ENCODE data around the gene SLC9A9. TPM values are rescaled to one million over a fixed set of nuclear protein-coding genes. Genes with fewer than 3 reads are reported as not detected.

The SLC9A9 gene
- polyA plus RNA-seq, 1 experiment = 2.4 TPM

- TF ChIP-seq, protein P1, sequence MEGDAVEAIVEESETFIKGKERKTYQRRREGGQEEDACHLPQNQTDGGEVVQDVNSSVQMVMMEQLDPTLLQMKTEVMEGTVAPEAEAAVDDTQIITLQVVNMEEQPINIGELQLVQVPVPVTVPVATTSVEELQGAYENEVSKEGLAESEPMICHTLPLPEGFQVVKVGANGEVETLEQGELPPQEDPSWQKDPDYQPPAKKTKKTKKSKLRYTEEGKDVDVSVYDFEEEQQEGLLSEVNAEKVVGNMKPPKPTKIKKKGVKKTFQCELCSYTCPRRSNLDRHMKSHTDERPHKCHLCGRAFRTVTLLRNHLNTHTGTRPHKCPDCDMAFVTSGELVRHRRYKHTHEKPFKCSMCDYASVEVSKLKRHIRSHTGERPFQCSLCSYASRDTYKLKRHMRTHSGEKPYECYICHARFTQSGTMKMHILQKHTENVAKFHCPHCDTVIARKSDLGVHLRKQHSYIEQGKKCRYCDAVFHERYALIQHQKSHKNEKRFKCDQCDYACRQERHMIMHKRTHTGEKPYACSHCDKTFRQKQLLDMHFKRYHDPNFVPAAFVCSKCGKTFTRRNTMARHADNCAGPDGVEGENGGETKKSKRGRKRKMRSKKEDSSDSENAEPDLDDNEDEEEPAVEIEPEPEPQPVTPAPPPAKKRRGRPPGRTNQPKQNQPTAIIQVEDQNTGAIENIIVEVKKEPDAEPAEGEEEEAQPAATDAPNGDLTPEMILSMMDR (IDR thresholded peaks at IDR 0.05; ENCODE audit: insufficient read depth, low read depth, low read length) = no peak
- Histone ChIP-seq H3K4me3 (ENCODE audit: low read depth, low read length) (no peak overlapping the region), H3K27me3 (ENCODE audit: control insufficient read depth, insufficient read depth, low read length) (no peaks in the 10 kb centered on the region), H3K36me3 (ENCODE audit: control insufficient read depth, insufficient read depth, low read length) (no peaks in the 10 kb centered on the region)
- ChIA-PET CTCF (no interaction called here), POLR2A (no interaction called here)
- no peak for DNase-seq (ENCODE audit: low read depth)
Measured at GRCh38 chr3:143822374-143822773, 25.9 kb downstream of the SLC9A9 start.

DNA sequence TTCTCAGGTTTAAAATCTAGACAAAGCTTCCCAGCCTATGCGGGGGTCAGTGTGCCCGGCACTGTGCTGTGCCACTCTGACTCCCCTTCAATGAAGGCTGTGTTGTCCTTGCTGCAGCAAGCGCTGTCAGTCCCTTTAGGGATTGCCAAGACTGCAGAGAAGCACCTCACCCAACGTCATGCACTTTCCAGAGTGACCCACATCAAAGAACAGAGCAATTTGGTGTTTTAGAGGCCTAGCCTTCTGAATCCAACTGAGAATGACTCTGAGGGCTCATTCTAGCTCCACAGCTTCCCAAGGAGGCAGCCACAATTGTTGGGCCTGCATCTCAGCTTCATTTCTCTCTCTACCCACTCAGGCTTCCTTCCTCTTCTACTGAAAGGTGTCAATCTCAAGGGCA lies 26.4 kb downstream of the SLC9A9 start:
- Histone ChIP-seq H3K36me3 (ENCODE audit: control insufficient read depth, insufficient read depth, low read length) (no peaks in the 10 kb centered on the region), H3K27me3 (ENCODE audit: control insufficient read depth, insufficient read depth, low read length) (no peaks in the 10 kb centered on the region), H3K4me3 (ENCODE audit: low read depth, low read length) (no peak overlapping the region)
- ChIA-PET CTCF (no interaction called here), POLR2A (no interaction called here)
- DNase-seq (ENCODE audit: low read depth) = no peak
- TF ChIP-seq, protein P1 (IDR thresholded peaks at IDR 0.05; ENCODE audit: insufficient read depth, low read depth, low read length) = no peak

DNA sequence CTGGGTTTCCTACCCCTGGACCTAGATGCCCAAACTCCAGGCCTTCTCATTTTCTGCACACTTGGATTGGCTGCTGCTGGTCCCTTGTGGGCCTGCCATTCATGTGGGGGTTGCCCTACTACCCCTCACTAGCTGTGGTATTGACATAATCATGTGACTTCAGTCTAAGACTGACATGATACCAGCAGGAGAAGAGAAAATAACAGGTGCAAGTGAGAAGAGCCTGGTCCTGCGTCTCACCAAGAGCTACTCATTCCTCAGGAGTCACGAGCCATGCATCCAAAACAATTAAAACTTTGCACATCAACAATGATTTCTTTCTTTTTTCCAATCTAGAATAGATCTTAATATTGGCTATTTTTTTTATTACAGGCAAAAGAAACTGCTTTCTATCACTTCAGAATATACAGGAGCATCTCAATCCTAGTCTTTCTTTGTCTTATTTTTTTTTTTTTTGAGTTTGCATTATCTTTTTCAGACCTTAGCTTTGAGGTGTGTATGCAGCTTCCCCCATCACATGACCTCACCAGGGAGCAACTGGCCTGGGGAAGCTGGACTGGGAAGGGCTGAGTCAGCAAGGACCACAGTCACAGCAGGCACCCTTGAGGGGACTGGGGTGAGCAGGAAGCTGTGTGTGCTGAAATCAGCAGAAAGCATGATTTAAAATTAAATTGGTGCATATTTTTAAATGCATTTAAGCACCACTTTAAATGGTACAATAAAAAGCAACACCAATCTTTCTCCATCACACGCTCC lies 27.6 kb downstream of the SLC9A9 start:
- Histone ChIP-seq H3K4me3 (ENCODE audit: low read depth, low read length) (no peak overlapping the region), H3K27me3 (ENCODE audit: control insufficient read depth, insufficient read depth, low read length) (no peaks in the 10 kb centered on the region), H3K36me3 (ENCODE audit: control insufficient read depth, insufficient read depth, low read length) (no peaks in the 10 kb centered on the region)
- TF ChIP-seq, protein P1 (IDR thresholded peaks at IDR 0.05; ENCODE audit: insufficient read depth, low read depth, low read length) = no peak
- DNase-seq (ENCODE audit: low read depth) = no peak
- CTCF ChIA-PET = no interaction called here
- POLR2A ChIA-PET = no interaction called here

- DNase-seq (ENCODE audit: low read depth) = no peak
- TF ChIP-seq, protein P1 (IDR thresholded peaks at IDR 0.05; ENCODE audit: insufficient read depth, low read depth, low read length) = no peak
- POLR2A ChIA-PET = no interaction called here
- no peak overlapping the region for H3K4me3 ChIP-seq (ENCODE audit: low read depth, low read length)
- H3K36me3 ChIP-seq (ENCODE audit: control insufficient read depth, insufficient read depth, low read length) = no peaks in the 10 kb centered on the region
- CTCF ChIA-PET = no interaction called here
- no peaks in the 10 kb centered on the region for H3K27me3 ChIP-seq (ENCODE audit: control insufficient read depth, insufficient read depth, low read length)
Measured at GRCh38 chr3:143819890-143820289, 28.4 kb downstream of the SLC9A9 start.

DNA sequence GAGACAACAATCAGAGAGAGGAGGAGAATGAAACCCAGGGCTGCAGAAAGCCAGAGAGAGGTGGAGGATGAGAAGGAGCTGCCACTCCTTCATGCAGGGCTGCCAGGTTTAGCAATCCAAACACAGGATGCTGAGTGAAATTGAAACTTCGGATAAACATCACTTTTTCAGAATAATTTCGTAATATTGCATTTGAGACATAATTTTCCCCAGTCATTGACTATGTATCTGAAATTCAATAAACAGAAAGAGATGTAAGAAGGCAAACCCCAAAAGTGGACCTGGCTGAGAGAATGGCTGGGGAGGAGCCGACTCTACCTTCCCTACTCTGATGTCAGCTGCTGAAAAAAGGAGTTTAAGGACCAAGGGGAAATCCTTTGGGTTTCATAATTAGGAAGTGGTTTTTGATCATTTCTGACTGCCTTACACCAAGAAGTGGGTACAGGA lies 33.8 kb downstream of the SLC9A9 start:
- Histone ChIP-seq H3K36me3 (ENCODE audit: control insufficient read depth, insufficient read depth, low read length) (no peaks in the 10 kb centered on the region), H3K27me3 (ENCODE audit: control insufficient read depth, insufficient read depth, low read length) (no peaks in the 10 kb centered on the region), H3K4me3 (ENCODE audit: low read depth, low read length) (no peak overlapping the region)
- no peak for DNase-seq (ENCODE audit: low read depth)
- POLR2A ChIA-PET = no interaction called here
- TF ChIP-seq, protein P1 (IDR thresholded peaks at IDR 0.05; ENCODE audit: insufficient read depth, low read depth, low read length) = no peak
- CTCF ChIA-PET = interaction anchor here (0.5 kb wide), 1 partner anchor 35 kb away, joined by 3 read pairs; no protein-coding TSS in a partner anchor
